ENCODE measurements around the gene GREB1L. TPM values are rescaled to one million over a fixed set of nuclear protein-coding genes. Genes with fewer than 3 reads are reported as not detected.

Gene GREB1L
- polyA plus RNA-seq, 1 of the 3 experiments (the other 2 are of a cell fraction): under 0.01 TPM

DNA sequence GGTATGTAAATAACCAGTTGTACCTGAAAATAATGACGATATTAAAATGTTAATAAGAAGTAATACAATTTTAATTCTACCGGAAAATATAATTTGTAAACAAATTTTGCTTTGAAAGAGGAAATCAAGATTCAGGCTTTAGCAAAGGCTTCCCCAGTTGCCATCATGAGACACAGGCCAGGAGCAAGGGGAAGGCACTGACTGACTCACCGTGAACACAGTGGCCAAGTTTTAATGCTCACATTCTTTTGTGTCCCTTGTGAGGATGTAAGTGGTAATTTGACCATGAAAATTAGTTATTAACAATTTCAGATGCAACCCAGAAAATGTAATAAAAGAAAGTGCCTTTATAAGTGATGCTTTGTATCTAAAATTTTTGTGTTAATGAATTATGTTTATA, 164.1 kb downstream of the GREB1L start:
- H3F3A ChIP-seq (replicated peaks; ENCODE audit: insufficient read depth): no peaks in the 10 kb centered on the region
- H4K20me1 ChIP-seq (ENCODE audit: insufficient read depth): no peaks in the 10 kb centered on the region
- H3K9me3 ChIP-seq: no peaks in the 10 kb centered on the region
- TF ChIP-seq, protein P1, sequence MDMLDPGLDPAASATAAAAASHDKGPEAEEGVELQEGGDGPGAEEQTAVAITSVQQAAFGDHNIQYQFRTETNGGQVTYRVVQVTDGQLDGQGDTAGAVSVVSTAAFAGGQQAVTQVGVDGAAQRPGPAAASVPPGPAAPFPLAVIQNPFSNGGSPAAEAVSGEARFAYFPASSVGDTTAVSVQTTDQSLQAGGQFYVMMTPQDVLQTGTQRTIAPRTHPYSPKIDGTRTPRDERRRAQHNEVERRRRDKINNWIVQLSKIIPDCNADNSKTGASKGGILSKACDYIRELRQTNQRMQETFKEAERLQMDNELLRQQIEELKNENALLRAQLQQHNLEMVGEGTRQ (IDR thresholded peaks at IDR 0.05; ENCODE audit: borderline replicate concordance, low read depth, low read length): no peak
- TF ChIP-seq, protein P2, sequence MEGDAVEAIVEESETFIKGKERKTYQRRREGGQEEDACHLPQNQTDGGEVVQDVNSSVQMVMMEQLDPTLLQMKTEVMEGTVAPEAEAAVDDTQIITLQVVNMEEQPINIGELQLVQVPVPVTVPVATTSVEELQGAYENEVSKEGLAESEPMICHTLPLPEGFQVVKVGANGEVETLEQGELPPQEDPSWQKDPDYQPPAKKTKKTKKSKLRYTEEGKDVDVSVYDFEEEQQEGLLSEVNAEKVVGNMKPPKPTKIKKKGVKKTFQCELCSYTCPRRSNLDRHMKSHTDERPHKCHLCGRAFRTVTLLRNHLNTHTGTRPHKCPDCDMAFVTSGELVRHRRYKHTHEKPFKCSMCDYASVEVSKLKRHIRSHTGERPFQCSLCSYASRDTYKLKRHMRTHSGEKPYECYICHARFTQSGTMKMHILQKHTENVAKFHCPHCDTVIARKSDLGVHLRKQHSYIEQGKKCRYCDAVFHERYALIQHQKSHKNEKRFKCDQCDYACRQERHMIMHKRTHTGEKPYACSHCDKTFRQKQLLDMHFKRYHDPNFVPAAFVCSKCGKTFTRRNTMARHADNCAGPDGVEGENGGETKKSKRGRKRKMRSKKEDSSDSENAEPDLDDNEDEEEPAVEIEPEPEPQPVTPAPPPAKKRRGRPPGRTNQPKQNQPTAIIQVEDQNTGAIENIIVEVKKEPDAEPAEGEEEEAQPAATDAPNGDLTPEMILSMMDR (IDR thresholded peaks at IDR 0.05): no peak
- TF ChIP-seq MEF2A (IDR thresholded peaks at IDR 0.05; ENCODE audit: borderline replicate concordance, low read depth): no peak
- TF ChIP-seq, protein P3, sequence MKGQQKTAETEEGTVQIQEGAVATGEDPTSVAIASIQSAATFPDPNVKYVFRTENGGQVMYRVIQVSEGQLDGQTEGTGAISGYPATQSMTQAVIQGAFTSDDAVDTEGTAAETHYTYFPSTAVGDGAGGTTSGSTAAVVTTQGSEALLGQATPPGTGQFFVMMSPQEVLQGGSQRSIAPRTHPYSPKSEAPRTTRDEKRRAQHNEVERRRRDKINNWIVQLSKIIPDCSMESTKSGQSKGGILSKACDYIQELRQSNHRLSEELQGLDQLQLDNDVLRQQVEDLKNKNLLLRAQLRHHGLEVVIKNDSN (IDR thresholded peaks at IDR 0.05; ENCODE audit: borderline replicate concordance, low read depth): no peak
- no peak for TF ChIP-seq MXI1 (IDR thresholded peaks at IDR 0.05; ENCODE audit: low read depth, low read length)
- no peak for TF ChIP-seq SIN3A (IDR thresholded peaks at IDR 0.05; ENCODE audit: borderline replicate concordance, low read depth, low read length)
- no peak for TF ChIP-seq NRF1 (IDR thresholded peaks at IDR 0.05; ENCODE audit: low read depth, low read length)
- TF ChIP-seq JUND (IDR thresholded peaks at IDR 0.05): no peak
- TF ChIP-seq, protein P4, sequence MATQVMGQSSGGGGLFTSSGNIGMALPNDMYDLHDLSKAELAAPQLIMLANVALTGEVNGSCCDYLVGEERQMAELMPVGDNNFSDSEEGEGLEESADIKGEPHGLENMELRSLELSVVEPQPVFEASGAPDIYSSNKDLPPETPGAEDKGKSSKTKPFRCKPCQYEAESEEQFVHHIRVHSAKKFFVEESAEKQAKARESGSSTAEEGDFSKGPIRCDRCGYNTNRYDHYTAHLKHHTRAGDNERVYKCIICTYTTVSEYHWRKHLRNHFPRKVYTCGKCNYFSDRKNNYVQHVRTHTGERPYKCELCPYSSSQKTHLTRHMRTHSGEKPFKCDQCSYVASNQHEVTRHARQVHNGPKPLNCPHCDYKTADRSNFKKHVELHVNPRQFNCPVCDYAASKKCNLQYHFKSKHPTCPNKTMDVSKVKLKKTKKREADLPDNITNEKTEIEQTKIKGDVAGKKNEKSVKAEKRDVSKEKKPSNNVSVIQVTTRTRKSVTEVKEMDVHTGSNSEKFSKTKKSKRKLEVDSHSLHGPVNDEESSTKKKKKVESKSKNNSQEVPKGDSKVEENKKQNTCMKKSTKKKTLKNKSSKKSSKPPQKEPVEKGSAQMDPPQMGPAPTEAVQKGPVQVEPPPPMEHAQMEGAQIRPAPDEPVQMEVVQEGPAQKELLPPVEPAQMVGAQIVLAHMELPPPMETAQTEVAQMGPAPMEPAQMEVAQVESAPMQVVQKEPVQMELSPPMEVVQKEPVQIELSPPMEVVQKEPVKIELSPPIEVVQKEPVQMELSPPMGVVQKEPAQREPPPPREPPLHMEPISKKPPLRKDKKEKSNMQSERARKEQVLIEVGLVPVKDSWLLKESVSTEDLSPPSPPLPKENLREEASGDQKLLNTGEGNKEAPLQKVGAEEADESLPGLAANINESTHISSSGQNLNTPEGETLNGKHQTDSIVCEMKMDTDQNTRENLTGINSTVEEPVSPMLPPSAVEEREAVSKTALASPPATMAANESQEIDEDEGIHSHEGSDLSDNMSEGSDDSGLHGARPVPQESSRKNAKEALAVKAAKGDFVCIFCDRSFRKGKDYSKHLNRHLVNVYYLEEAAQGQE (IDR thresholded peaks at IDR 0.05; ENCODE audit: low read depth, low read length): no peak
- TF ChIP-seq YY1 (IDR thresholded peaks at IDR 0.05; ENCODE audit: low read depth): no peak
- TF ChIP-seq FOXM1 (IDR thresholded peaks at IDR 0.05; ENCODE audit: low read depth): no peak
- TF ChIP-seq CHD2 (IDR thresholded peaks at IDR 0.05; ENCODE audit: low read length, partially characterized antibody): no peak
- TF ChIP-seq RAD21 (IDR thresholded peaks at IDR 0.05; ENCODE audit: low read length): no peak
- no peak for TF ChIP-seq GATA2 (CRISPR knock-in tag; IDR thresholded peaks at IDR 0.05)
- TF ChIP-seq, protein P5, sequence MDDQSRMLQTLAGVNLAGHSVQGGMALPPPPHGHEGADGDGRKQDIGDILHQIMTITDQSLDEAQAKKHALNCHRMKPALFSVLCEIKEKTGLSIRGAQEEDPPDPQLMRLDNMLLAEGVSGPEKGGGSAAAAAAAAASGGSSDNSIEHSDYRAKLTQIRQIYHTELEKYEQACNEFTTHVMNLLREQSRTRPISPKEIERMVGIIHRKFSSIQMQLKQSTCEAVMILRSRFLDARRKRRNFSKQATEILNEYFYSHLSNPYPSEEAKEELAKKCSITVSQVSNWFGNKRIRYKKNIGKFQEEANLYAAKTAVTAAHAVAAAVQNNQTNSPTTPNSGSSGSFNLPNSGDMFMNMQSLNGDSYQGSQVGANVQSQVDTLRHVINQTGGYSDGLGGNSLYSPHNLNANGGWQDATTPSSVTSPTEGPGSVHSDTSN (IDR thresholded peaks at IDR 0.05): no peak
- H3K27me3 ChIP-seq (ENCODE audit: insufficient read depth): peaks cover 6% of the 10 kb centered on the region; the same call in 1 of the 2 replicates
- ChIA-PET POLR2A (no interaction called here), CTCF (no interaction called here)
- 37% methylated on average over 3 of the region's 3 CpGs for WGBS (ENCODE audit: low lambda C conversion rate)
- DNase-seq: no peak
- H2AFZ ChIP-seq (ENCODE audit: low read depth): no peak overlapping the region
- H3K27ac ChIP-seq (ENCODE audit: low read depth in 2 of 2, low read length in 1 of 2): no peak overlapping the region
- no peaks in the 10 kb centered on the region for H3K4me1 ChIP-seq (ENCODE audit: control insufficient read depth in 1 of 2, insufficient read depth in 2 of 2, low read depth in 1 of 2, low read length in 1 of 2)
- no peak overlapping the region for H3K4me2 ChIP-seq
- H3K4me3 ChIP-seq (ENCODE audit: low read depth in 2 of 2, low read length in 1 of 2): no peak overlapping the region
- no peaks in the 10 kb centered on the region for H3K79me2 ChIP-seq (ENCODE audit: insufficient read depth)
- no peak overlapping the region for H3K9ac ChIP-seq
- no peaks in the 10 kb centered on the region for H3K36me3 ChIP-seq (replicated peaks in 1 of 2; ENCODE audit: control insufficient read depth in 1 of 2, insufficient read depth in 2 of 2, low read length in 1 of 2)
- H3K9me2 ChIP-seq: no peaks in the 10 kb centered on the region

All from SK-N-SH (cell line).